Measurements from ENCODE around the gene OCSTAMP. TPM values are rescaled to one million over a fixed set of nuclear protein-coding genes. Genes with fewer than 3 reads are reported as not detected.

OCSTAMP gene
- total and polyA plus RNA-seq, 7 experiments from 2014 or later: not detected

- peaks cover 20 to 48% (median 30%) of the 10 kb centered on the region in 11 donors for H3K9me3 Mint-ChIP-seq
- Histone ChIP-seq H3K27me3 (ENCODE audit: control insufficient read depth in 2 of 2, insufficient read depth in 2 of 2, low read length in 2 of 2) (no peaks in the 10 kb centered on the region), H3K4me1 (ENCODE audit: control insufficient read depth in 2 of 2, insufficient read depth in 2 of 2, low read length in 2 of 2) (no peaks in the 10 kb centered on the region), H3K36me3 (ENCODE audit: control insufficient read depth in 2 of 3, insufficient read depth in 3 of 3, low read length in 3 of 3) (no peaks in the 10 kb centered on the region), H3K27ac (ENCODE audit: low read depth, low read length) (no peak overlapping the region), H3K9me3 (ENCODE audit: control insufficient read depth in 2 of 3, low read length in 3 of 3) (peaks cover 8 to 19% (median 9%) of the 10 kb centered on the region in 3 experiments), H3K4me3 (ENCODE audit: low read length) (no peak overlapping the region)
- DNase-seq (no peak), ATAC-seq (no peak)
- ChIA-PET POLR2A (no interaction called here), CTCF (interaction anchor here (0.6 kb wide), 1 partner anchor 63 kb away, joined by 4 read pairs; no protein-coding TSS in a partner anchor)
- no peak overlapping the region for H3K27ac Mint-ChIP-seq
- peaks cover 0 to 4% (median 0%) of the 10 kb centered on the region in 7 donors for H3K4me1 Mint-ChIP-seq
- H3K4me3 Mint-ChIP-seq: no peak overlapping the region
- intact Hi-C loops (cut with micrococcal nuclease): no loop called here
- H3K36me3 Mint-ChIP-seq: peaks cover 0 to 43% (median 21%) of the 10 kb centered on the region in 5 donors
- H3K27me3 Mint-ChIP-seq: peaks cover 0 to 52% (median 43%) of the 10 kb centered on the region in 5 donors
Measured at GRCh38 chr20:46505506-46505905, 44.9 kb downstream of the OCSTAMP start.

GRCh38 chr20:46501961-46502360 lies 48.5 kb downstream of the OCSTAMP start:
- Mint-ChIP-seq H3K9me3 (peaks cover 20 to 67% (median 35%) of the 10 kb centered on the region in 11 donors), H3K36me3 (peaks cover 0 to 34% (median 21%) of the 10 kb centered on the region in 5 donors), H3K27me3 (peaks cover 0 to 45% (median 43%) of the 10 kb centered on the region in 5 donors), H3K4me3 (no peak overlapping the region), H3K27ac (no peak overlapping the region), H3K4me1 (no peaks in the 10 kb centered on the region)
- Histone ChIP-seq H3K4me3 (ENCODE audit: low read length) (no peak overlapping the region), H3K27me3 (ENCODE audit: control insufficient read depth in 2 of 2, insufficient read depth in 2 of 2, low read length in 2 of 2) (no peaks in the 10 kb centered on the region), H3K27ac (ENCODE audit: low read depth, low read length) (no peak overlapping the region), H3K9me3 (ENCODE audit: control insufficient read depth in 2 of 3, low read length in 3 of 3) (peaks cover 8 to 21% (median 9%) of the 10 kb centered on the region in 3 experiments), H3K4me1 (ENCODE audit: control insufficient read depth in 2 of 2, insufficient read depth in 2 of 2, low read length in 2 of 2) (no peaks in the 10 kb centered on the region), H3K36me3 (ENCODE audit: control insufficient read depth in 2 of 3, insufficient read depth in 3 of 3, low read length in 3 of 3) (no peaks in the 10 kb centered on the region)
- ChIA-PET POLR2A (no interaction called here), CTCF (no interaction called here)
- ATAC-seq (no peak), DNase-seq (no peak)
- intact Hi-C loops (cut with micrococcal nuclease): no loop called here

- no peak overlapping the region for H3K27ac ChIP-seq (ENCODE audit: low read depth, low read length)
- ChIA-PET CTCF (no interaction called here), POLR2A (no interaction called here)
- intact Hi-C loops (cut with micrococcal nuclease): no loop called here
- peaks cover 0 to 48% (median 43%) of the 10 kb centered on the region in 5 donors for H3K27me3 Mint-ChIP-seq
- H3K4me1 Mint-ChIP-seq: no peaks in the 10 kb centered on the region
- H3K36me3 ChIP-seq (ENCODE audit: control insufficient read depth in 2 of 3, insufficient read depth in 3 of 3, low read length in 3 of 3): no peaks in the 10 kb centered on the region
- no peaks in the 10 kb centered on the region for H3K27me3 ChIP-seq (ENCODE audit: control insufficient read depth in 2 of 2, insufficient read depth in 2 of 2, low read length in 2 of 2)
- H3K4me1 ChIP-seq (ENCODE audit: control insufficient read depth in 2 of 2, insufficient read depth in 2 of 2, low read length in 2 of 2): no peaks in the 10 kb centered on the region
- H3K9me3 Mint-ChIP-seq: peaks cover 20 to 67% (median 35%) of the 10 kb centered on the region in 11 donors
- ATAC-seq: no peak
- DNase-seq: no peak
- peaks cover 8 to 21% (median 9%) of the 10 kb centered on the region in 3 experiments for H3K9me3 ChIP-seq (ENCODE audit: control insufficient read depth in 2 of 3, low read length in 3 of 3)
- H3K4me3 ChIP-seq (ENCODE audit: low read length): no peak overlapping the region
- H3K4me3 Mint-ChIP-seq: no peak overlapping the region
- no peak overlapping the region for H3K27ac Mint-ChIP-seq
- H3K36me3 Mint-ChIP-seq: peaks cover 0 to 34% (median 21%) of the 10 kb centered on the region in 5 donors
Measured at GRCh38 chr20:46501337-46501942, 49.0 kb downstream of the OCSTAMP start.

DNA sequence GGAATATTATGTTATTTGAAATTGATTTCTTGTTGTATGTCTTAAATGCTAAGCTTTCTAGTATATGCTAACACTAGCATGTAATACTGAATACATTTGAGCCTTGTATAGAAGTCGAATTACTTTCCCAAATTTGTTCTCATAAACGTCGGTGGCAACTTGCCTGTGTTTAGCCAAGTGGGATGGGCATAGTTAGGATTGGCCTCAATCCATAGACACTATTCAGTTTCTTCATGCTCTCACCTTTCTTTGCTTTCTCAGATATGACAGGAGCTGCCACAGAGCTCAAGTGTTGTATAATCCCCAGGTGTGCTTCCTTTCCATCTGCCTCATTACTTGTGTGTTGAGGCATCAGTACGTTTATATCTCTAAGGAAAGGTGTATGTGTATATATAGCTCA lies 56.4 kb downstream of the OCSTAMP start:
- Mint-ChIP-seq H3K27me3 (peaks cover 20 to 58% (median 56%) of the 10 kb centered on the region in 5 donors), H3K4me3 (no peak overlapping the region), H3K27ac (no peak overlapping the region), H3K4me1 (no peaks in the 10 kb centered on the region), H3K9me3 (peaks cover 0 to 26% (median under 1%) of the 10 kb centered on the region in 11 donors), H3K36me3 (peaks cover 0 to 1% (median 0%) of the 10 kb centered on the region in 5 donors)
- CTCF ChIA-PET: no interaction called here
- POLR2A ChIA-PET: no interaction called here
- intact Hi-C loops (cut with micrococcal nuclease): no loop called here
- DNase-seq (no peak), ATAC-seq (no peak)
- H3K36me3 ChIP-seq (ENCODE audit: control insufficient read depth in 2 of 3, insufficient read depth in 3 of 3, low read length in 3 of 3): no peaks in the 10 kb centered on the region
- H3K9me3 ChIP-seq (ENCODE audit: control insufficient read depth in 2 of 3, low read length in 3 of 3): no peaks in the 10 kb centered on the region
- peaks cover 0 to 3% of the 10 kb centered on the region in 2 donors for H3K27me3 ChIP-seq (ENCODE audit: control insufficient read depth in 2 of 2, insufficient read depth in 2 of 2, low read length in 2 of 2)
- no peak overlapping the region for H3K4me3 ChIP-seq (ENCODE audit: low read length)
- H3K4me1 ChIP-seq (ENCODE audit: control insufficient read depth in 2 of 2, insufficient read depth in 2 of 2, low read length in 2 of 2): no peaks in the 10 kb centered on the region
- no peak overlapping the region for H3K27ac ChIP-seq (ENCODE audit: low read depth, low read length)

DNA sequence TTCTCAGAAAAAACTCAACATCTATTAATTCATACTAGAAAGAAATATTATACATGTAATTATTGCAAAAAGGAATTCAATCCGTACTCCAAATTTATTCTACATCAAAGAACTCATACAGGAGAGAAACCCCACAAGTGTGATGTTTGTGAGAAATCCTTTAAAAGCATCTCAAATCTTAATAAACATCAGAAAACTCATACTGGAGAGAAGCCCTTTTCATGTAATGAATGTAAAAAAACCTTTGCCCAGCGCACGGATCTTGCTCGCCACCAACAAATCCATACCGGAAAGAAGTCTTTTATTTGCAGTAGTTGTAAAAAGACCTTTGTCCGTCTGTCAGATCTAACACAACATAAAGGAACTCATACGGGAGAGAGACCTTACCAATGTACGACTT lies 59.1 kb downstream of the OCSTAMP start:
- POLR2A ChIA-PET: no interaction called here
- Mint-ChIP-seq H3K36me3 (peaks cover 0 to 1% (median 0%) of the 10 kb centered on the region in 5 donors), H3K4me3 (no peak overlapping the region), H3K4me1 (no peaks in the 10 kb centered on the region), H3K9me3 (peaks cover 0 to 9% (median 0%) of the 10 kb centered on the region in 11 donors), H3K27me3 (peaks cover 40 to 68% (median 63%) of the 10 kb centered on the region in 5 donors), H3K27ac (no peak overlapping the region)
- Histone ChIP-seq H3K27ac (ENCODE audit: low read depth, low read length) (no peak overlapping the region), H3K27me3 (ENCODE audit: control insufficient read depth in 2 of 2, insufficient read depth in 2 of 2, low read length in 2 of 2) (peaks cover 0 to 5% of the 10 kb centered on the region in 2 donors), H3K4me1 (ENCODE audit: control insufficient read depth in 2 of 2, insufficient read depth in 2 of 2, low read length in 2 of 2) (no peaks in the 10 kb centered on the region), H3K4me3 (ENCODE audit: low read length) (no peak overlapping the region), H3K9me3 (ENCODE audit: control insufficient read depth in 2 of 3, low read length in 3 of 3) (no peaks in the 10 kb centered on the region), H3K36me3 (ENCODE audit: control insufficient read depth in 2 of 3, insufficient read depth in 3 of 3, low read length in 3 of 3) (no peaks in the 10 kb centered on the region)
- CTCF ChIA-PET: no interaction called here
- no peak for ATAC-seq
- intact Hi-C loops (cut with micrococcal nuclease): no loop called here
- no peak for DNase-seq

Other genes with a start within 250 kb of the OCSTAMP start
- not detected for gene CDH22, start 242.2 kb downstream of the OCSTAMP start, total RNA-seq
- not detected for gene CDH22, start 242.2 kb downstream of the OCSTAMP start, polyA plus RNA-seq
- gene ELMO2, start 144.0 kb downstream of the OCSTAMP start, total RNA-seq: 100 to 1,000 TPM in 1 of 5 experiments, 10 to 100 TPM in 4; 50.8 to 104 (median 52.3) TPM
- 10 to 100 TPM; 35.6 to 67.4 TPM for gene ELMO2, start 144.0 kb downstream of the OCSTAMP start, polyA plus RNA-seq
- gene ZNF334, start 37.1 kb downstream of the OCSTAMP start, total RNA-seq: 1 to 10 TPM in 1 of 5 experiments, under 1 TPM in 2, not detected in 2; 0.50 to 1.7 (median 0.71) TPM
- not detected for gene ZNF334, start 37.1 kb downstream of the OCSTAMP start, polyA plus RNA-seq
- gene SLC13A3, start 100.8 kb upstream of the OCSTAMP start, total RNA-seq: under 1 TPM in 4 of 5 experiments, not detected in 1; 0.16 to 0.41 (median 0.30) TPM
- gene SLC13A3, start 100.8 kb upstream of the OCSTAMP start, polyA plus RNA-seq: not detected
- 10 to 100 TPM in 3 of 5 experiments, 1 to 10 TPM in 2; 4.4 to 27.7 (median 17.7) TPM for gene TP53RK, start 138.8 kb upstream of the OCSTAMP start, total RNA-seq
- 10 to 100 TPM; 11.2 to 16.2 TPM for gene TP53RK, start 138.8 kb upstream of the OCSTAMP start, polyA plus RNA-seq
- gene SLC2A10, start 159.0 kb upstream of the OCSTAMP start, total RNA-seq: under 1 TPM in 2 of 5 experiments, not detected in 3; 0.05 to 0.17 TPM
- gene SLC2A10, start 159.0 kb upstream of the OCSTAMP start, polyA plus RNA-seq: not detected